Prostate gland (tissue), 2 donors: Measurements from ENCODE around the gene ZNF385A. TPM values are rescaled to one million over a fixed set of nuclear protein-coding genes. Genes with fewer than 3 reads are reported as not detected.

ENCODE experiments used
- DNase-seq: peaks from one replicate; pipeline ENCODE4 v3.0.0-alpha.2; 2019; ENCODE audit warnings: low spot score
- H3K27ac ChIP-seq, 2 donors: fragments of 200-600 bp; sonication (generic); 2 replicates each; pipeline ENCODE4 v1.5.1; 2017 to 2019
- H3K27me3 ChIP-seq: fragments of 200-600 bp; sonication (generic); replicated peaks from 2 replicates; pipeline ENCODE4 v1.5.1; 2019; ENCODE audit not compliant: insufficient read depth
- H3K36me3 ChIP-seq, 2 donors: fragments of 200-600 bp; sonication (generic); 1 replicate in 1 of 2; 2 replicates in 1 of 2; pipeline versions ENCODE4 v1.5.1 to v1.8.1; 2017 to 2019
- H3K4me1 ChIP-seq: fragments of 200-600 bp; sonication (generic); replicated peaks from 2 replicates; pipeline ENCODE4 v1.5.1; 2019
- H3K4me3 ChIP-seq, 2 donors: fragments of 200-600 bp; sonication (generic); 2 replicates each; pipeline ENCODE4 v1.5.1; 2017 to 2019
- H3K9me3 ChIP-seq: fragments of 200-600 bp; sonication (generic); 2 replicates; pipeline ENCODE4 v1.5.1; 2017
- CTCF ChIP-seq, 4 experiments: fragments of 200-600 bp in 2 of 4; fragments of 450-650 bp in 2 of 4; sonication (generic) in 2 of 4; IDR thresholded peaks; 1 replicate in 3 of 4; 2 replicates in 1 of 4; pipeline ENCODE4 v1.5.1; 2016 to 2019; ENCODE audit warnings: antibody characterized with exemption in 4 of 4, mild to moderate bottlenecking in 2 of 4, moderate library complexity in 2 of 4
- POLR2A ChIP-seq: fragments of 450-650 bp; IDR thresholded peaks from one replicate; pipeline ENCODE4 v1.6.1; 2016; ENCODE audit warnings: antibody characterized with exemption, mild to moderate bottlenecking
- POLR2AphosphoS5 ChIP-seq: sonication (generic); formaldehyde crosslinking; IDR thresholded peaks from one replicate; pipeline ENCODE4 v1.6.1; 2017; ENCODE audit warnings: antibody characterized with exemption
- WGBS: methylation state at CpG from one replicate; pipeline ENCODE4 v1.1.5; 2018; 5-methylcytosine and 5-hydroxymethylcytosine counted together
- intact Hi-C: fragments of 100-400 bp; cut with DNase I; formaldehyde crosslinking; loops from one replicate; pipeline ENCODE4 v1.14.2; 2022
- total RNA-seq, 2 donors: library from RNA; depleted of rRNA; stranded (reverse); fragments of >200 nt; gene quantifications; one replicate each; pipeline ENCODE4 v1.1.0, GENCODE V29; 2016

Gene ZNF385A
- total RNA-seq, 2 donors from 2014 or later = 29.4 to 42.4 TPM

GRCh38 chr12:54405106-54405505 is 20.6 kb upstream of the ZNF385A start:
- Histone ChIP-seq H3K9me3 (no peaks in the 10 kb centered on the region), H3K4me3 (no peak overlapping the region), H3K27me3 (no peaks in the 10 kb centered on the region), H3K27ac (no peak overlapping the region), H3K4me1 (no peaks in the 10 kb centered on the region), H3K36me3 (peaks cover 2 to 36% of the 10 kb centered on the region in 2 donors)
- no peak for TF ChIP-seq POLR2A
- TF ChIP-seq CTCF (IDR thresholded peaks at IDR 0.05) = no peak
- no peak for TF ChIP-seq POLR2AphosphoS5
- WGBS = 95% methylated on average over 10 of the region's 10 CpGs
- intact Hi-C loops = no loop called here
- DNase-seq = no peak

GRCh38 chr12:54404061-54405004 is 19.8 kb upstream of the ZNF385A start:
- WGBS = 62% methylated on average over 11 of the region's 11 CpGs
- H3K9me3 ChIP-seq = no peaks in the 10 kb centered on the region
- DNase-seq = no peak
- no peaks in the 10 kb centered on the region for H3K4me1 ChIP-seq
- no peak overlapping the region for H3K27ac ChIP-seq
- no peaks in the 10 kb centered on the region for H3K27me3 ChIP-seq
- peaks cover 2 to 36% of the 10 kb centered on the region in 2 donors for H3K36me3 ChIP-seq
- intact Hi-C loops = no loop called here
- H3K4me3 ChIP-seq = no peak overlapping the region
- TF ChIP-seq POLR2AphosphoS5 (peak; percentile 5), CTCF (IDR thresholded peaks at IDR 0.05) (peak; percentile 67 to 86 (median 82)), POLR2A (no peak)

DNA sequence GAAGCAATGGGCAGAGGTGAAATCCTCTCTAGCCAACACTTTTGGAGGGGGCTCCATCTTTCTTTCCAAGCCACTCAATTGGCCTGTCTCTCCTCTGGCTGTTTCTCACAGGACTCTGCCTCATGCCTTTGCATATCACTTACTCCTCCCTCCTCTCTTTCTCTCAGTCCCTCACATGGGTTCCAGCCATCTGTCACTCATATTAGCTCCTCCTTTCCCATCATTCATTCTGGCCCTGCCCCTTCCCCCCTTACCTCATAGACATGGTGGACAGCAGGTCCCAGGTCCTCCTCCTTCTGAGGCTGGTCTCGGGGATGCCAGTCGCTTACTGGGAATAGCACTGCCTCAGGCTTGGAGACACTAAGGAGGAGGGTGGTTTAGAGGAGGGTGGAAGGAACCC is 16.6 kb upstream of the ZNF385A start:
- intact Hi-C loops = loop anchor here (2.0 kb wide), 1 partner anchor 38 kb away; no protein-coding TSS in a partner anchor
- no peak for DNase-seq
- TF ChIP-seq CTCF (IDR thresholded peaks at IDR 0.05) (no peak), POLR2AphosphoS5 (no peak), POLR2A (no peak)

GRCh38 chr12:54398995-54399793 is 14.7 kb upstream of the ZNF385A start:
- no peak for TF ChIP-seq POLR2A
- peak; percentile 86 to 97 (median 93) for TF ChIP-seq CTCF (IDR thresholded peaks at IDR 0.05)
- TF ChIP-seq POLR2AphosphoS5 = peak; percentile 69

More for the DNA sequence above, 16.6 kb upstream of the ZNF385A start:
- Histone ChIP-seq H3K4me1 (no peaks in the 10 kb centered on the region), H3K4me3 (no peak overlapping the region), H3K27me3 (no peaks in the 10 kb centered on the region), H3K9me3 (no peaks in the 10 kb centered on the region), H3K36me3 (peaks cover 4 to 30% of the 10 kb centered on the region in 2 donors), H3K27ac (no peak overlapping the region)
- WGBS = 95% methylated on average over 2 of the region's 2 CpGs

More at GRCh38 chr12:54398995-54399793, 14.7 kb upstream of the ZNF385A start:
- H3K4me1 ChIP-seq = no peaks in the 10 kb centered on the region
- H3K27me3 ChIP-seq = no peaks in the 10 kb centered on the region
- H3K4me3 ChIP-seq = no peak overlapping the region
- DNase-seq = peak; percentile 70
- intact Hi-C loops = no loop called here
- 71% methylated on average over 8 of the region's 8 CpGs for WGBS
- peaks cover 4 to 24% of the 10 kb centered on the region in 2 donors for H3K36me3 ChIP-seq
- H3K27ac ChIP-seq = no peak overlapping the region
- H3K9me3 ChIP-seq = no peaks in the 10 kb centered on the region
